Measurements from ENCODE around the gene MMP14. TPM values are rescaled to one million over a fixed set of nuclear protein-coding genes. Genes with fewer than 3 reads are reported as not detected.

Gene MMP14
- total and polyA plus RNA-seq, 7 donors: 7.6 to 18.5 (median 14.0) TPM

DNA sequence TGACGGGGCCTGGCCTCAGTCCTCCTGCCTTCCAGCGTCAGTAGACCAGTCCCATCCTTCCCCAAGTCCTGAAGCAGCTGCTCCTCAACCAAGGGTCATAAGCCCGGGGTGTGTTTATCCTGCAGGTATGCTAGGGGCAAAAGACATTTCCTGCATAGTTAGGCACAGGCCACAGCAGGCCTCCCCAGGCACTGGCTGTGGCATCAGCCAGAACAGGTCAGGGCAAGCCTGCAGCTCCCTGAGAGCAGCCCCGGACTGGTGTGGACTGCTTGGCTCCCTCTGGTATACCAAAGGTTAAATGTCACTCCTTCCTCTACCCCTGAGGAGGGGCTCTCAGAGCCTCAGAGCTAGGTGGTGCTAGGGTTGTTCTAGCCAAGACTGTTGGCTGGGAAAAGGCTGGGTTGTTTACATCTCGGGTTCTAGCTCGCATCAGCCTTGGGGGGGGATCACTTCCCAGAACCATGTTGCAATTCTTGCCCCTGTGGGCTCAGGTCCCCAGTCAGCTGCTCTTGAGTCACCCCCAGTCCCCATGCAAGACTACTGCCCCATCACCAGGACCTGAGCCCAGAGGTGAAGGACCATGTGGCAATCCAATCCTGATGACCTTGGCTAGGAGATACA, 2.9 kb downstream of the MMP14 start:
- H3K36me3 ChIP-seq (ENCODE audit: insufficient read depth in 1 of 2, low read depth in 1 of 2): peaks cover 0 to 30% of the 10 kb centered on the region in 2 donors

DNA sequence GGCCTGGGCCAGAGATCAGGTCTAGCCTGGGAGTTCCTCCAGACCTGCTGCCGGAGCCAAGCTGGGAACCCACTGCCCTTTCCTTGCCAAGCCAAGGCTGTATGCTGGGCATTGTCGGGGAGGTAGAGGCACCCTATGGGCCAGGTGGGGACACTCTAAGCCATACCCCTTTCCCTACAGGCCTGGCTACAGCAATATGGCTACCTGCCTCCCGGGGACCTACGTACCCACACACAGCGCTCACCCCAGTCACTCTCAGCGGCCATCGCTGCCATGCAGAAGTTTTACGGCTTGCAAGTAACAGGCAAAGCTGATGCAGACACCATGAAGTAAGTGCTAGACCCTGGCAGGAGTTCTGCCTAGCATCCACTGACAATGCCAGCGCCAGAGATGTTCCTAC, 4.9 kb downstream of the MMP14 start:
- no peaks in the 10 kb centered on the region for H3K9me3 ChIP-seq
- DNase-seq (peak in 1 of 2 donors; percentile 37), ATAC-seq (no peak)
- no peak overlapping the region for H3K4me3 ChIP-seq
- peaks cover 0 to 16% (median 13%) of the 10 kb centered on the region in 3 donors for H3K27me3 ChIP-seq (ENCODE audit: insufficient read depth in 3 of 3, low read length in 2 of 3)
- H3K27ac ChIP-seq: no peak overlapping the region
- H3K36me3 ChIP-seq (ENCODE audit: insufficient read depth in 1 of 2, low read depth in 1 of 2): peaks cover 0 to 24% of the 10 kb centered on the region in 2 donors
- peaks cover 6% of the 10 kb centered on the region for H3K4me1 ChIP-seq
- TF ChIP-seq, protein P1, sequence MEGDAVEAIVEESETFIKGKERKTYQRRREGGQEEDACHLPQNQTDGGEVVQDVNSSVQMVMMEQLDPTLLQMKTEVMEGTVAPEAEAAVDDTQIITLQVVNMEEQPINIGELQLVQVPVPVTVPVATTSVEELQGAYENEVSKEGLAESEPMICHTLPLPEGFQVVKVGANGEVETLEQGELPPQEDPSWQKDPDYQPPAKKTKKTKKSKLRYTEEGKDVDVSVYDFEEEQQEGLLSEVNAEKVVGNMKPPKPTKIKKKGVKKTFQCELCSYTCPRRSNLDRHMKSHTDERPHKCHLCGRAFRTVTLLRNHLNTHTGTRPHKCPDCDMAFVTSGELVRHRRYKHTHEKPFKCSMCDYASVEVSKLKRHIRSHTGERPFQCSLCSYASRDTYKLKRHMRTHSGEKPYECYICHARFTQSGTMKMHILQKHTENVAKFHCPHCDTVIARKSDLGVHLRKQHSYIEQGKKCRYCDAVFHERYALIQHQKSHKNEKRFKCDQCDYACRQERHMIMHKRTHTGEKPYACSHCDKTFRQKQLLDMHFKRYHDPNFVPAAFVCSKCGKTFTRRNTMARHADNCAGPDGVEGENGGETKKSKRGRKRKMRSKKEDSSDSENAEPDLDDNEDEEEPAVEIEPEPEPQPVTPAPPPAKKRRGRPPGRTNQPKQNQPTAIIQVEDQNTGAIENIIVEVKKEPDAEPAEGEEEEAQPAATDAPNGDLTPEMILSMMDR (IDR thresholded peaks at IDR 0.05): no peak
- intact Hi-C loops (cut with DNase I): no loop called here
- 94 to 95% (median 95%) methylated on average over 9 of the region's 9 CpGs for WGBS, 3 donors

More for the DNA sequence above, 2.9 kb downstream of the MMP14 start:
- TF ChIP-seq, protein P1 (IDR thresholded peaks at IDR 0.05): no peak
- Histone ChIP-seq H3K27ac (no peak overlapping the region), H3K9me3 (no peaks in the 10 kb centered on the region), H3K4me3 (peak overlapping the region; percentile 77), H3K27me3 (ENCODE audit: insufficient read depth in 3 of 3, low read length in 2 of 3) (peaks cover 0 to 16% (median 13%) of the 10 kb centered on the region in 3 donors), H3K4me1 (peaks cover 6% of the 10 kb centered on the region)
- intact Hi-C loops (cut with DNase I): no loop called here
- peak in 2 of 4 donors; percentile 6 to 32 for ATAC-seq
- WGBS, 3 donors: 67 to 75% (median 74%) methylated on average over 6 of the region's 6 CpGs
- DNase-seq: peak in 1 of 2 donors; percentile 63

DNA sequence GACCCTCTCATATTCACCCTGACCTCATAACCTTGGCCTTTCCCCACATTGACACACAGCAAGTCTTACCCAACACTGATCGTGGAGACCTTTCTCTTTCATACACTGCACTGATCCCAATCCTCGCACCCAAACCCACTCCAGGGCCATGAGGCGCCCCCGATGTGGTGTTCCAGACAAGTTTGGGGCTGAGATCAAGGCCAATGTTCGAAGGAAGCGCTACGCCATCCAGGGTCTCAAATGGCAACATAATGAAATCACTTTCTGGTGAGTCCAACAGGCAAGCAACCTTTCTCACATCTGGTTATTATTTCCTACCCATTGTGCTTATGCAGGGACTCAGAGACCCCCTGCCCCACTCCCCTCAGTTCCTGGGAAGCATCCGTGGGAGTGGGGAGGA, 5.4 kb downstream of the MMP14 start:
- TF ChIP-seq, protein P1 (IDR thresholded peaks at IDR 0.05): no peak
- H3K27me3 ChIP-seq (ENCODE audit: insufficient read depth in 3 of 3, low read length in 2 of 3): peaks cover 0 to 16% (median 10%) of the 10 kb centered on the region in 3 donors
- DNase-seq (no peak), ATAC-seq (no peak)
- intact Hi-C loops (cut with DNase I): no loop called here
- WGBS, 3 donors: 93 to 97% (median 96%) methylated on average over 8 of the region's 8 CpGs
- H3K4me1 ChIP-seq: peaks cover 3% of the 10 kb centered on the region
- H3K9me3 ChIP-seq: no peaks in the 10 kb centered on the region
- no peak overlapping the region for H3K27ac ChIP-seq
- H3K4me3 ChIP-seq: no peak overlapping the region
- H3K36me3 ChIP-seq (ENCODE audit: insufficient read depth in 1 of 2, low read depth in 1 of 2): peaks cover 0 to 24% of the 10 kb centered on the region in 2 donors

DNA sequence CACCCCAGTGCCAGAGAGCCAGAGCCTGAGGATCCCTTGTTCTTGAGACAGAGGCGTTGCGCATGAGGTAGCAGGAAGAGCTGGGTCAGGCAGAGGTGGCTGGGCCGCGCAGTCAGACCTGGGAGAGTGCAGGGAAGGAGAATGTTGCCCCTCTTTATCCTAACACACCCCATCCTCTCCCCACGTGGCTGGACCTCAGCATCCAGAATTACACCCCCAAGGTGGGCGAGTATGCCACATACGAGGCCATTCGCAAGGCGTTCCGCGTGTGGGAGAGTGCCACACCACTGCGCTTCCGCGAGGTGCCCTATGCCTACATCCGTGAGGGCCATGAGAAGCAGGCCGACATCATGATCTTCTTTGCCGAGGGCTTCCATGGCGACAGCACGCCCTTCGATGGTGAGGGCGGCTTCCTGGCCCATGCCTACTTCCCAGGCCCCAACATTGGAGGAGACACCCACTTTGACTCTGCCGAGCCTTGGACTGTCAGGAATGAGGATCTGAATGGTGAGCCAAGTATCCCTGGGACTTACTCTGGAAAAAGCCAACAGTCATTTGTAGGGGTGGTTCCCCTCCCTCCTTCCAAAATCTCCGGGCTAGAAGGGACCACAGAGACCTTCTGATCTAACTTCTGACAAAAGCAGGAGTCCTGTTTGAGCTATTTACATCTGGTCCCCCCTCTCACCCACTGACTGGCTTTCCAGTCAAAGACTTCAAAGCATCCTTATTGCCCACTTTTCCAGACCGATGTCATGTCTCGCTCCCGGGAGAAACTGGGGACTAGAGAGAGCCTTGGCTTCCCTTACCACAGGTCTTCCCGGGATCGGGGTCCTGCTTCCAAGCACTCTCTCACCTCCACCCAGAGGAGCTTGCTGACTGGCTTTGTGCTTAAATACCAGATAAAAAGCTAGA, 6.1 kb downstream of the MMP14 start:
- intact Hi-C loops (cut with DNase I): no loop called here
- Histone ChIP-seq H3K27me3 (ENCODE audit: insufficient read depth in 3 of 3, low read length in 2 of 3) (peaks cover 0 to 15% (median 6%) of the 10 kb centered on the region in 3 donors), H3K36me3 (ENCODE audit: insufficient read depth in 1 of 2, low read depth in 1 of 2) (peaks cover 0 to 24% of the 10 kb centered on the region in 2 donors), H3K4me3 (no peak overlapping the region), H3K4me1 (peaks cover under 1% of the 10 kb centered on the region), H3K27ac (no peak overlapping the region), H3K9me3 (no peaks in the 10 kb centered on the region)
- WGBS, 3 donors: 90 to 92% (median 91%) methylated on average over 28 of the region's 28 CpGs
- TF ChIP-seq, protein P1 (IDR thresholded peaks at IDR 0.05): no peak
- DNase-seq (peak in 1 of 2 donors; percentile 34), ATAC-seq (no peak)

All from psoas muscle (tissue), 8 donors.